GM10248 (cell line): Measurements from ENCODE around the gene CHSY1.

Source experiments
- CTCF ChIA-PET: fragments of 300-600 bp; sonication (Branson Sonifier 250); formaldehyde crosslinking; extraction: SDS; loops from one replicate; lab custom pipeline; 2021; ENCODE audit warnings: antibody characterized with exemption; lab: Yijun Ruan, JAX
- POLR2A ChIA-PET: fragments of 350-650 bp; sonication (Branson Sonifier 250); formaldehyde crosslinking; extraction: SDS; loops from one replicate; lab custom pipeline; 2020; ENCODE audit warnings: antibody characterized with exemption; lab: Yijun Ruan, JAX
- DNase-seq: peaks from one replicate; pipeline ENCODE4 v3.0.0; 2012; ENCODE audit errors: extremely low spot score
- CTCF ChIP-seq: IDR thresholded peaks from 2 replicates; pipeline ENCODE4 v1.5.1; 2012; ENCODE audit warnings: mild to moderate bottlenecking, low read depth; ENCODE audit errors: extremely low read depth, missing control alignments, control extremely low read depth

The CHSY1 gene

GRCh38 chr15:101188637-101189408 is 63.0 kb downstream of the CHSY1 start:
- CTCF ChIA-PET = interaction anchor here (0.9 to 1.3 kb wide), 3 partner anchors 9 to 54 kb away, joined by 3 read pairs; no protein-coding TSS in a partner anchor
- peak; percentile 71 for DNase-seq
- TF ChIP-seq CTCF = no peak
- POLR2A ChIA-PET = interaction anchor here (0.7 kb wide), 1 partner anchor 1621 kb away, joined by 4 read pairs; no protein-coding TSS in a partner anchor

GRCh38 chr15:101187820-101188636 is 63.8 kb downstream of the CHSY1 start:
- TF ChIP-seq CTCF = no peak
- DNase-seq = peak; percentile 45
- POLR2A ChIA-PET = interaction anchor here (0.7 kb wide), 1 partner anchor 1620 kb away, joined by 4 read pairs; no protein-coding TSS in a partner anchor
- CTCF ChIA-PET = interaction anchor here (0.9 to 1.3 kb wide), 3 partner anchors 10 to 55 kb away, joined by 3 read pairs; no protein-coding TSS in a partner anchor

- POLR2A ChIA-PET = no interaction called here
- TF ChIP-seq CTCF = no peak
These were observed 66.1 kb downstream of the CHSY1 start for GRCh38 chr15:101185770-101186169.

GRCh38 chr15:101185336-101185735 is 66.5 kb downstream of the CHSY1 start:
- no peak for DNase-seq
- POLR2A ChIA-PET = no interaction called here
- TF ChIP-seq CTCF = no peak
- CTCF ChIA-PET = interaction anchor here (1.0 to 1.9 kb wide), 3 partner anchors 10 to 73 kb away, joined by 3 to 7 read pairs (median 4); no protein-coding TSS in a partner anchor

More at GRCh38 chr15:101185770-101186169, 66.1 kb downstream of the CHSY1 start:
- CTCF ChIA-PET = interaction anchor here (1.1 kb wide), 5 partner anchors 9 to 29 kb away, joined by 3 to 4 read pairs (median 3); no protein-coding TSS in a partner anchor
- no peak for DNase-seq

- ChIA-PET POLR2A (no interaction called here), CTCF (interaction anchor here (1.0 to 1.9 kb wide), 4 partner anchors 10 to 80 kb away, joined by 3 to 7 read pairs (median 4); no protein-coding TSS in a partner anchor)
- DNase-seq = no peak
- no peak for TF ChIP-seq CTCF
These were observed 67.0 kb downstream of the CHSY1 start for GRCh38 chr15:101184830-101185229.

- no peak for TF ChIP-seq CTCF
- POLR2A ChIA-PET = no interaction called here
- CTCF ChIA-PET = interaction anchor here (1.1 to 1.9 kb wide), 4 partner anchors 11 to 79 kb away, joined by 3 to 7 read pairs (median 4); no protein-coding TSS in a partner anchor
- no peak for DNase-seq
These were observed 67.9 kb downstream of the CHSY1 start for GRCh38 chr15:101183931-101184305.
